ENCODE data around the gene RSAD2.

GRCh38 chr2:6917761-6918421 is 40.3 kb downstream of the RSAD2 start:
- no peak for TF ChIP-seq CTCF (conservative IDR thresholded peaks at IDR 0.05)
- TF ChIP-seq EZH2 (IDR thresholded peaks at IDR 0.05; ENCODE audit: low read depth) = no peak

Measured in PC-9 (cell line).